T-helper 17 cell (primary cell): ENCODE measurements around the gene CRB1. TPM values are rescaled to one million over a fixed set of nuclear protein-coding genes. Genes with fewer than 3 reads are reported as not detected.

Experiments used
- ATAC-seq: fragments of 150-1000 bp; cut with Tn5 transposase; 2 replicates; pipeline ENCODE4 v1.10.0; 2021; ENCODE audit warnings: mild to moderate bottlenecking, moderate library complexity
- DNase-seq, 3 donors: peaks; one replicate each; pipeline versions ENCODE4 v3.0.0 to v3.0.0-alpha.2; 2020 to 2021
- H3K9me3 ChIP-seq: one replicate; pipeline ENCODE4 v1.7.0; 2013; ENCODE audit warnings: low read length, mild to moderate bottlenecking; ENCODE audit not compliant: control insufficient read depth, poor library complexity, severe bottlenecking
- H3K27ac Mint-ChIP-seq: one replicate; pipeline ENCODE4 v1.8.0; 2022; ENCODE audit warnings: mild to moderate bottlenecking, moderate library complexity, mixed read lengths
- H3K27me3 Mint-ChIP-seq: one replicate; pipeline ENCODE4 v1.8.0; 2022; ENCODE audit warnings: mixed read lengths
- H3K36me3 Mint-ChIP-seq: one replicate; pipeline ENCODE4 v1.8.0; 2022; ENCODE audit warnings: low read depth, mixed read lengths
- H3K4me1 Mint-ChIP-seq: one replicate; pipeline ENCODE4 v1.8.0; 2022; ENCODE audit warnings: mild to moderate bottlenecking, mixed read lengths
- H3K4me3 Mint-ChIP-seq: one replicate; pipeline ENCODE4 v1.8.0; 2022; ENCODE audit warnings: mild to moderate bottlenecking, moderate library complexity, mixed read lengths
- total RNA-seq, 4 donors: library from RNA in 2 of 4; stranded (reverse) in 2 of 4; gene quantifications; one replicate each; pipeline ENCODE4 v1.2.3 and lab custom pipeline; 2022 to 2026

Gene CRB1
- total RNA-seq, 2 donors from 2014 or later, result 0.55 TPM; not detected in 1

GRCh38 chr1:197440715-197441114, 172.7 kb downstream of the CRB1 start:
- Mint-ChIP-seq H3K27ac (no peak overlapping the region), H3K4me1 (no peaks in the 10 kb centered on the region), H3K4me3 (no peak overlapping the region), H3K36me3 (no peaks in the 10 kb centered on the region), H3K27me3 (peaks cover 14% of the 10 kb centered on the region)
- ATAC-seq, result no peak
- no peaks in the 10 kb centered on the region for H3K9me3 ChIP-seq
- no peak for DNase-seq

DNA sequence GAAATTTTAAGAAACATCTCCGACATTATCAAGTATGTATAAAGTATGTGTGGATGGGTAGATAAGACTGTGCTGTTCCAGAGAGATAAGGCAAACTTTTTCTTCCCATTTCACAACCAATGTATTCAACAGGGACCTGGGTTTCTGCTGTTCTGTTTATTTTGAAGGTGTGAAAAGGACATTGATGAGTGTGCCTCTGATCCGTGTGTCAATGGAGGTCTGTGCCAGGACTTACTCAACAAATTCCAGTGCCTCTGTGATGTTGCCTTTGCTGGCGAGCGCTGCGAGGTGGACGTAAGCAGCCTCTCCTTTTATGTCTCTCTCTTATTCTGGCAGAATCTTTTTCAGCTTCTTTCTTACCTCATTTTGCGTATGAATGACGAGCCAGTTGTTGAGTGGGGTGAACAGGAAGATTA, 174.0 kb downstream of the CRB1 start:
- Mint-ChIP-seq H3K4me1 (no peaks in the 10 kb centered on the region), H3K27me3 (peaks cover 14% of the 10 kb centered on the region), H3K4me3 (no peak overlapping the region), H3K27ac (no peak overlapping the region), H3K36me3 (no peaks in the 10 kb centered on the region)
- DNase-seq (no peak), ATAC-seq (no peak)
- no peaks in the 10 kb centered on the region for H3K9me3 ChIP-seq

DNA sequence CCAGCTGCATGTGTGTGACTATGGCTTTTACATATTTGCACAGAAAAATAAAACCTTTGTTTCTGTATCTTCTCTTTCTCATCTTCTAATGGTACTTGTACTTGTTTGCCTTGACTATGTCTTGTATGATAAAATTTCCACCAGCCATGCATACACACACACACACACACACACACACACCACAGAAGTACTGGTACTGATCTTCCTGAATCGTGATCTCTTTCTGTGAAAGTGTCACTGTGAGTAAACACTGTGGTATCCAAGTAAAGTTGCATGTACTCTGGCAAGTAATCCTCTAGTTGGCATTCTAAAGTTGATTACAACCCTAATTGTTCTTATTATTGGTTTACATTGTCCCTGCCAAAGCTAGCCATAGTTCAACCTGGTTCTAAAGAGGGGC, 176.7 kb downstream of the CRB1 start:
- H3K27me3 Mint-ChIP-seq, result peaks cover 15% of the 10 kb centered on the region
- H3K9me3 ChIP-seq, result no peaks in the 10 kb centered on the region
- H3K4me1 Mint-ChIP-seq, result no peaks in the 10 kb centered on the region
- H3K4me3 Mint-ChIP-seq, result no peak overlapping the region
- no peak for DNase-seq
- ATAC-seq, result no peak
- H3K36me3 Mint-ChIP-seq, result no peaks in the 10 kb centered on the region
- H3K27ac Mint-ChIP-seq, result no peak overlapping the region

GRCh38 chr1:197448121-197448779, 180.2 kb downstream of the CRB1 start:
- Mint-ChIP-seq H3K27ac (no peak overlapping the region), H3K27me3 (peaks cover 18% of the 10 kb centered on the region), H3K4me1 (no peaks in the 10 kb centered on the region), H3K36me3 (no peaks in the 10 kb centered on the region), H3K4me3 (no peak overlapping the region)
- ATAC-seq (no peak), DNase-seq (no peak)
- H3K9me3 ChIP-seq, result no peaks in the 10 kb centered on the region

- Mint-ChIP-seq H3K36me3 (no peaks in the 10 kb centered on the region), H3K4me3 (no peak overlapping the region), H3K27me3 (peaks cover 12% of the 10 kb centered on the region), H3K4me1 (no peaks in the 10 kb centered on the region), H3K27ac (no peak overlapping the region)
- ATAC-seq (no peak), DNase-seq (no peak)
- no peaks in the 10 kb centered on the region for H3K9me3 ChIP-seq
Measured at GRCh38 chr1:197451381-197451780, 183.3 kb downstream of the CRB1 start.

GRCh38 chr1:197453376-197454058, 185.5 kb downstream of the CRB1 start:
- ATAC-seq, result no peak
- H3K9me3 ChIP-seq, result no peaks in the 10 kb centered on the region
- Mint-ChIP-seq H3K4me1 (no peaks in the 10 kb centered on the region), H3K4me3 (no peak overlapping the region), H3K27ac (no peak overlapping the region), H3K27me3 (peaks cover 12% of the 10 kb centered on the region), H3K36me3 (no peaks in the 10 kb centered on the region)
- DNase-seq, result no peak

GRCh38 chr1:197462539-197462938, 194.5 kb downstream of the CRB1 start:
- DNase-seq, result no peak
- Mint-ChIP-seq H3K4me3 (no peak overlapping the region), H3K36me3 (peaks cover 4% of the 10 kb centered on the region), H3K4me1 (peaks cover 4% of the 10 kb centered on the region), H3K27ac (no peak overlapping the region), H3K27me3 (peaks cover 12% of the 10 kb centered on the region)
- ATAC-seq, result no peak
- no peaks in the 10 kb centered on the region for H3K9me3 ChIP-seq

DNA sequence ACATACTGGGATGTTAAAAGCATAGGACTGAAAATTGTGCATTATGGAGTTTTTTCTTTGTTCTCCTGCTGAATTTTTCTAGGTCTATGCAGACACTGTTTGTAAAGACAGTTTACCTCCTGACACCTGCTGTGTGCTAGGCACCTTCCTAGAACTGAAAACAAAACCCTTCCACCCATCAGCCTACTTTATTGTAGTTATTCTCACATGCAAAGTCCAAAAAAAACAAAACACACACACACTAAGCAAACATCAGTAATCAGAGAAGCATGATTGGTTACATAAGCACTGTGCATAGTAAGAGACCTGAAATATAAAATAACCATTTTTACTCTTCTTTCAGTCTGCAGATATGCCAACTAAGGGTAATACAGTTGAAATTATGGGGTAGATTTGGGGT, 195.1 kb downstream of the CRB1 start:
- H3K27me3 Mint-ChIP-seq, result peaks cover 12% of the 10 kb centered on the region

GRCh38 chr1:197464044-197464443, 196.0 kb downstream of the CRB1 start:
- Mint-ChIP-seq H3K36me3 (peaks cover 4% of the 10 kb centered on the region), H3K27me3 (peaks cover 17% of the 10 kb centered on the region), H3K27ac (no peak overlapping the region), H3K4me1 (peaks cover 2% of the 10 kb centered on the region), H3K4me3 (no peak overlapping the region)
- ATAC-seq (no peak), DNase-seq (no peak)
- H3K9me3 ChIP-seq, result no peaks in the 10 kb centered on the region

More for the DNA sequence above, 195.1 kb downstream of the CRB1 start:
- no peaks in the 10 kb centered on the region for H3K9me3 ChIP-seq
- H3K4me3 Mint-ChIP-seq, result no peak overlapping the region
- H3K36me3 Mint-ChIP-seq, result peaks cover 4% of the 10 kb centered on the region
- ATAC-seq (no peak), DNase-seq (no peak)
- peaks cover 4% of the 10 kb centered on the region for H3K4me1 Mint-ChIP-seq
- no peak overlapping the region for H3K27ac Mint-ChIP-seq

GRCh38 chr1:197465528-197466327, 197.7 kb downstream of the CRB1 start:
- peaks cover 17% of the 10 kb centered on the region for H3K27me3 Mint-ChIP-seq
- ATAC-seq (no peak), DNase-seq (no peak)
- H3K4me1 Mint-ChIP-seq, result peaks cover 7% of the 10 kb centered on the region
- H3K36me3 Mint-ChIP-seq, result peaks cover 4% of the 10 kb centered on the region
- H3K9me3 ChIP-seq, result no peaks in the 10 kb centered on the region
- no peak overlapping the region for H3K4me3 Mint-ChIP-seq
- H3K27ac Mint-ChIP-seq, result no peak overlapping the region

GRCh38 chr1:197466813-197467212, 198.8 kb downstream of the CRB1 start:
- H3K9me3 ChIP-seq, result no peaks in the 10 kb centered on the region
- no peak for DNase-seq
- Mint-ChIP-seq H3K4me3 (no peak overlapping the region), H3K36me3 (peaks cover 4% of the 10 kb centered on the region), H3K27me3 (peaks cover 17% of the 10 kb centered on the region), H3K27ac (no peak overlapping the region), H3K4me1 (peaks cover 7% of the 10 kb centered on the region)
- ATAC-seq, result no peak

DNA sequence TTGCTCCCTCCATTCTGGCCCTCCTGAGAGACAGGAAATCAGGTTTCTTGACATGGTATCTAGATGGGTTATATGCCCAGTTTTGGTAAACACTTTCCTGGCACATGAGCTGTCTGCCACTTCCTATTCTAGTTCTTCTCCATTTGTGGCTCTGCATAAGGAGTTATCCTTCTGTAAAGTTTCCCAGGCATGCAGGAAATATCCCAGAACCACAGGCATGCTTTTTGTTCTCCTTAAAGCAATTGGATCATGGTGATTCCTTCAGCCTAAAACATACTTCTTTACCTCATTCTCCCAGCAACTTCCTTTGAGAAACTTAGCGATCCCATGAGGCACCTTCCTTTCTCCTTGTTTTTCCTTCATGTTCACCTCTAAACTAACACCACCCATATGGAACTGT, 199.8 kb downstream of the CRB1 start:
- Mint-ChIP-seq H3K27me3 (peaks cover 21% of the 10 kb centered on the region), H3K4me3 (no peak overlapping the region), H3K4me1 (peaks cover 7% of the 10 kb centered on the region), H3K36me3 (peaks cover 4% of the 10 kb centered on the region), H3K27ac (no peak overlapping the region)
- ATAC-seq (no peak), DNase-seq (no peak)
- no peaks in the 10 kb centered on the region for H3K9me3 ChIP-seq

GRCh38 chr1:197468543-197469175, 200.6 kb downstream of the CRB1 start:
- H3K36me3 Mint-ChIP-seq, result peaks cover 4% of the 10 kb centered on the region

More at GRCh38 chr1:197468543-197469175, 200.6 kb downstream of the CRB1 start:
- ATAC-seq, result no peak
- no peak overlapping the region for H3K4me3 Mint-ChIP-seq
- no peaks in the 10 kb centered on the region for H3K9me3 ChIP-seq
- peaks cover 17% of the 10 kb centered on the region for H3K27me3 Mint-ChIP-seq
- no peak for DNase-seq
- H3K27ac Mint-ChIP-seq, result no peak overlapping the region
- peaks cover 5% of the 10 kb centered on the region for H3K4me1 Mint-ChIP-seq
